ENCODE measurements around the gene DAB2IP.

DNA sequence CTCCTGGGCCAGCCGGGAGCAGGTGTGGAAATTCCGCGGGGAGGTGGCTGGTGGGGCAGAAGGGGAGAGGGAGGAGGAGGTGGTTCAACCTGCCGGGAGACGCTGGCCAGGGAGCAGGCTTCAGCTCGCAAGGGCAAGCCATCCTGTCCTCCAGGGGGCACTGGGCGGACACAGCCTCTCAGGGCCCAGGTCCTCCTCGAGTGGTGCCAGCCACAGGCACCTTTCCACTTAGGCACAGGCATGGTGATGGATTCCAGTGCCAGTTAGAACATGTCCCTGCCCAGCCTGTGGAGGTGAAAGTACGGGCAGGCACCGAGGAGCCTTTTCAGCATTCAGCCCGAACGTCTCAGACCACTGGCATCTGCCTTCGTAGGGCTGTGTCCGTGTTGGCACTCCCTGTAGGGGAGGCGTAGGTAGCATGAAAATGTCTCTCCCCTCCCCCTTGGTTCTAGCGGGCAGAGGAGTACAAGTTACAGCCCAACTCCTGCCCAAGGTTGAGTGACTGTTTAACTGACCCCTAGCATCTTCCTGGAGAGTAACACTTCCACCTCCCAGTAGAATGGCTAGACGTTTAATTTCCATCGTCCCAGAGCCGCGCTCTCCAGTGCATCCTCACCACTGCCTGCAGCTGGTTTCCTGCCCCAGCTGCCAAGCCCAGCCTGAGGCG, 48.9 kb downstream of the DAB2IP start:
- no peak for TF ChIP-seq POLR2A (IDR thresholded peaks at IDR 0.05; ENCODE audit: borderline replicate concordance, extremely low read depth, insufficient read depth, insufficient read length)
- TF ChIP-seq SIN3A (IDR thresholded peaks at IDR 0.05; ENCODE audit: low read depth) = no peak
- TF ChIP-seq, protein P1, sequence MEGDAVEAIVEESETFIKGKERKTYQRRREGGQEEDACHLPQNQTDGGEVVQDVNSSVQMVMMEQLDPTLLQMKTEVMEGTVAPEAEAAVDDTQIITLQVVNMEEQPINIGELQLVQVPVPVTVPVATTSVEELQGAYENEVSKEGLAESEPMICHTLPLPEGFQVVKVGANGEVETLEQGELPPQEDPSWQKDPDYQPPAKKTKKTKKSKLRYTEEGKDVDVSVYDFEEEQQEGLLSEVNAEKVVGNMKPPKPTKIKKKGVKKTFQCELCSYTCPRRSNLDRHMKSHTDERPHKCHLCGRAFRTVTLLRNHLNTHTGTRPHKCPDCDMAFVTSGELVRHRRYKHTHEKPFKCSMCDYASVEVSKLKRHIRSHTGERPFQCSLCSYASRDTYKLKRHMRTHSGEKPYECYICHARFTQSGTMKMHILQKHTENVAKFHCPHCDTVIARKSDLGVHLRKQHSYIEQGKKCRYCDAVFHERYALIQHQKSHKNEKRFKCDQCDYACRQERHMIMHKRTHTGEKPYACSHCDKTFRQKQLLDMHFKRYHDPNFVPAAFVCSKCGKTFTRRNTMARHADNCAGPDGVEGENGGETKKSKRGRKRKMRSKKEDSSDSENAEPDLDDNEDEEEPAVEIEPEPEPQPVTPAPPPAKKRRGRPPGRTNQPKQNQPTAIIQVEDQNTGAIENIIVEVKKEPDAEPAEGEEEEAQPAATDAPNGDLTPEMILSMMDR (IDR thresholded peaks at IDR 0.05 in 2 of 3, conservative IDR thresholded peaks at IDR 0.05 in 1 of 3; ENCODE audit: borderline replicate concordance in 1 of 3, insufficient read depth in 1 of 3, low read depth in 2 of 3, low read length in 2 of 3) = peak in 2 of 3 experiments; percentile 63 to 73; a peak in 4 of 6 replicates
- TF ChIP-seq JUND (IDR thresholded peaks at IDR 0.05) = no peak
- TF ChIP-seq POLR2AphosphoS5 (IDR thresholded peaks at IDR 0.05; ENCODE audit: low read depth, low read length) = 0 out of 2 replicates have a peak, but pooled peaks have one; percentile 17
- TF ChIP-seq TCF7L2 (IDR thresholded peaks at IDR 0.05; ENCODE audit: borderline replicate concordance, extremely low read depth, insufficient read depth, insufficient read length) = no peak
- TF ChIP-seq EZH2 (IDR thresholded peaks at IDR 0.05) = no peak
- TF ChIP-seq FOSL1 (IDR thresholded peaks at IDR 0.05; ENCODE audit: low read depth) = no peak

Data from HCT116 (cell line).